ENCODE measurements around the gene B4GALT7.

- TF ChIP-seq POLR2AphosphoS5 (IDR thresholded peaks at IDR 0.05) (no peak), CTCF (IDR thresholded peaks at IDR 0.05) (no peak), POLR2A (IDR thresholded peaks at IDR 0.05) (no peak), EP300 (IDR thresholded peaks at IDR 0.05) (no peak)
Observed at GRCh38 chr5:177598477-177598876, 1.5 kb upstream of the B4GALT7 start.
